ENCODE data around the gene KMO. TPM values are rescaled to one million over a fixed set of nuclear protein-coding genes. Genes with fewer than 3 reads are reported as not detected.

KMO gene
- total and polyA plus RNA-seq, 4 donors: 1.3 to 4.8 (median 2.3) TPM

GRCh38 chr1:241532864-241533263, 686 bp downstream of the KMO start:
- no peak for DNase-seq
- ATAC-seq (ENCODE audit: low FRiP score): no peak
- no peaks in the 10 kb centered on the region for H3K9me3 ChIP-seq (ENCODE audit: control insufficient read depth, low read length)
- no peaks in the 10 kb centered on the region for H3K4me1 ChIP-seq (ENCODE audit: control insufficient read depth in 1 of 2, insufficient read depth in 2 of 2, low read length in 2 of 2)
- no peaks in the 10 kb centered on the region for H3K27me3 ChIP-seq (ENCODE audit: control insufficient read depth in 1 of 2, insufficient read depth in 2 of 2, low read length in 1 of 2)
- no peak overlapping the region for H3K4me3 ChIP-seq (ENCODE audit: low read length in 2 of 2)
- no peaks in the 10 kb centered on the region for H3K36me3 ChIP-seq (ENCODE audit: control insufficient read depth in 1 of 2, insufficient read depth in 2 of 2, low read length in 1 of 2)
- 86 to 90% methylated on average over 7 of the region's 7 CpGs for WGBS, 2 donors
- H3K27ac ChIP-seq (ENCODE audit: low read depth in 1 of 2, low read length in 2 of 2): no peak overlapping the region
- intact Hi-C loops (cut with DNase I): loop anchor here (10.0 kb wide), 2 partner anchors 302 to 312 kb away; partner anchors contain the start of gene EXO1 (in 1 of the 2)

DNA sequence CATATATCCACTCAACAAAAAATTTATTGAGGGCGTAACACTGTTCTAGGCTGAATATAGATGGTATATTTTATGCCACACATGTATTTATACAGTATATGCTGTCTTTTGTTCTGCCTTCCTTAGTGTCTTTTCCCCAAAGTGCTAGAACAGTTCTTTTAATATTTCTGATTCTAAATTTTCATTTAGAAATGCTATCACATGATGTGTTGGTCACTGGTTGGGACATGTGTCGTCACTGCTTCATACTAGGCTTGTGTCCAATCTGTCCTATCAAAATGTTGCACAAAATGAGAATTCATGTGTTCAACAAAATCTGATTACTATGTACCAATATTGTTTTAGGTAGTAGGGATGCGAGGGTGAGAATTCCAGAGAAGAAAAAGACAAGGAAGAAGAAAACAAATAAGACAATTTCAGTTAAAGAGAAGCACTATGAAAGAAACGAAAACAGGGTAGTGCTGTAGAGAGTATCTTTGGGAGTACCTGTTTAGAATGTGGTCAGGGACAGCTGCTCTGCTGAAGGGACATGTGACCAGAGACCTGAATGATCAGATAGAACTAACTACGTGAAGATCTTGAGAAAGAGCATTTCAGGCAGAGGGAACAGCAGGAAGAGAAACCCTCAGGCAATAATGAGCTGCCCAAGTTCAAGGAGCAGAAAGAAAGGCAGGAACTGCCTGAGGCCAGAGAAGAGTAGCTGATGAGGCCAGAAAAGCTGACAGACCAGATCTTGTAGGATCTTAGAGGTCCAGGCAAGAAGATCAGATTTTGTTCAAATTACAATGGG, 1.3 kb downstream of the KMO start:
- no peaks in the 10 kb centered on the region for H3K9me3 ChIP-seq (ENCODE audit: control insufficient read depth, low read length)
- no peak overlapping the region for H3K4me3 ChIP-seq (ENCODE audit: low read length in 2 of 2)
- intact Hi-C loops (cut with DNase I): loop anchor here (10.0 kb wide), 2 partner anchors 301 to 311 kb away; partner anchors contain the start of gene EXO1 (in 1 of the 2)
- no peak for ATAC-seq (ENCODE audit: low FRiP score)
- DNase-seq: no peak
- WGBS, 2 donors: 76 to 77% methylated on average over 5 of the region's 5 CpGs
- H3K36me3 ChIP-seq (ENCODE audit: control insufficient read depth in 1 of 2, insufficient read depth in 2 of 2, low read length in 1 of 2): no peaks in the 10 kb centered on the region
- H3K27ac ChIP-seq (ENCODE audit: low read depth in 1 of 2, low read length in 2 of 2): no peak overlapping the region
- no peaks in the 10 kb centered on the region for H3K27me3 ChIP-seq (ENCODE audit: control insufficient read depth in 1 of 2, insufficient read depth in 2 of 2, low read length in 1 of 2)
- no peaks in the 10 kb centered on the region for H3K4me1 ChIP-seq (ENCODE audit: control insufficient read depth in 1 of 2, insufficient read depth in 2 of 2, low read length in 2 of 2)

GRCh38 chr1:241536304-241536703, 4.1 kb downstream of the KMO start:
- H3K4me1 ChIP-seq (ENCODE audit: control insufficient read depth in 1 of 2, insufficient read depth in 2 of 2, low read length in 2 of 2): no peaks in the 10 kb centered on the region
- intact Hi-C loops (cut with DNase I): loop anchor here (10.0 kb wide), 2 partner anchors 298 to 308 kb away; partner anchors contain the start of gene EXO1 (in 1 of the 2)
- ATAC-seq (ENCODE audit: low FRiP score): no peak
- 78 to 87% methylated on average over 1 of the region's 1 CpG for WGBS, 2 donors
- DNase-seq: no peak
- H3K9me3 ChIP-seq (ENCODE audit: control insufficient read depth, low read length): no peaks in the 10 kb centered on the region
- H3K27ac ChIP-seq (ENCODE audit: low read depth in 1 of 2, low read length in 2 of 2): no peak overlapping the region
- H3K4me3 ChIP-seq (ENCODE audit: low read length in 2 of 2): no peak overlapping the region
- no peaks in the 10 kb centered on the region for H3K27me3 ChIP-seq (ENCODE audit: control insufficient read depth in 1 of 2, insufficient read depth in 2 of 2, low read length in 1 of 2)
- no peaks in the 10 kb centered on the region for H3K36me3 ChIP-seq (ENCODE audit: control insufficient read depth in 1 of 2, insufficient read depth in 2 of 2, low read length in 1 of 2)

DNA sequence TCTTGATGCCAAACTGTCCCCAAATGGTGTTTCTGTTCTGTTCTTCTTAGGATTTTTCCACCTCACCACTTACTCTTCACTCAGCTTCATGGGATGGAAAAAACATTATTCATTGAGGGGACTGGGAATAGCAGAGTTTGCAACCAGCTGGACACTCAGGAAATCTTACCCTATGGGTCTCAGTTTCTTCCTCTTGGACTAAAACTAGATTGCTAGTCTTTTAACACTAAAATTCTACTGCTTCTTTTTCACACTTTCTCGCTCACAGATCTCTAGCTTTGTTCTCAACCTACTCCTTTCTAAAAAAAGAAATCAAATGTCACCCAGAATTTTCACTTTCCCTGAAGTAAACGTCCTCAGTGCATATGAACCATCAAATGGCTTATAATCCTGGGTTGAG, 4.8 kb downstream of the KMO start:
- Histone ChIP-seq H3K27me3 (ENCODE audit: control insufficient read depth in 1 of 2, insufficient read depth in 2 of 2, low read length in 1 of 2) (no peaks in the 10 kb centered on the region), H3K27ac (ENCODE audit: low read depth in 1 of 2, low read length in 2 of 2) (no peak overlapping the region), H3K4me3 (ENCODE audit: low read length in 2 of 2) (no peak overlapping the region), H3K4me1 (ENCODE audit: control insufficient read depth in 1 of 2, insufficient read depth in 2 of 2, low read length in 2 of 2) (no peaks in the 10 kb centered on the region), H3K9me3 (ENCODE audit: control insufficient read depth, low read length) (no peaks in the 10 kb centered on the region), H3K36me3 (ENCODE audit: control insufficient read depth in 1 of 2, insufficient read depth in 2 of 2, low read length in 1 of 2) (no peaks in the 10 kb centered on the region)
- ATAC-seq (ENCODE audit: low FRiP score): no peak
- no peak for DNase-seq
- intact Hi-C loops (cut with DNase I): loop anchor here (10.0 kb wide), 2 partner anchors 298 to 308 kb away; partner anchors contain the start of gene EXO1 (in 1 of the 2)
- 65 to 66% methylated on average over 2 of the region's 2 CpGs for WGBS, 2 donors

- Histone ChIP-seq H3K27me3 (ENCODE audit: control insufficient read depth in 1 of 2, insufficient read depth in 2 of 2, low read length in 1 of 2) (no peaks in the 10 kb centered on the region), H3K4me3 (ENCODE audit: low read length in 2 of 2) (no peak overlapping the region), H3K36me3 (ENCODE audit: control insufficient read depth in 1 of 2, insufficient read depth in 2 of 2, low read length in 1 of 2) (no peaks in the 10 kb centered on the region), H3K9me3 (ENCODE audit: control insufficient read depth, low read length) (no peaks in the 10 kb centered on the region), H3K27ac (ENCODE audit: low read depth in 1 of 2, low read length in 2 of 2) (no peak overlapping the region), H3K4me1 (ENCODE audit: control insufficient read depth in 1 of 2, insufficient read depth in 2 of 2, low read length in 2 of 2) (no peaks in the 10 kb centered on the region)
- no peak for DNase-seq
- no peak for ATAC-seq (ENCODE audit: low FRiP score)
- WGBS, 2 donors: 81 to 82% methylated on average over 7 of the region's 7 CpGs
- intact Hi-C loops (cut with DNase I): no loop called here
Observed at GRCh38 chr1:241542199-241542907, 10.2 kb downstream of the KMO start.

- H3K4me1 ChIP-seq (ENCODE audit: control insufficient read depth in 1 of 2, insufficient read depth in 2 of 2, low read length in 2 of 2): no peaks in the 10 kb centered on the region
- 23 to 48% methylated on average over 2 of the region's 2 CpGs for WGBS, 2 donors
- intact Hi-C loops (cut with DNase I): no loop called here
- DNase-seq (no peak), ATAC-seq (ENCODE audit: low FRiP score) (no peak)
- H3K9me3 ChIP-seq (ENCODE audit: control insufficient read depth, low read length): no peaks in the 10 kb centered on the region
- no peaks in the 10 kb centered on the region for H3K36me3 ChIP-seq (ENCODE audit: control insufficient read depth in 1 of 2, insufficient read depth in 2 of 2, low read length in 1 of 2)
- H3K4me3 ChIP-seq (ENCODE audit: low read length in 2 of 2): no peak overlapping the region
- no peak overlapping the region for H3K27ac ChIP-seq (ENCODE audit: low read depth in 1 of 2, low read length in 2 of 2)
- no peaks in the 10 kb centered on the region for H3K27me3 ChIP-seq (ENCODE audit: control insufficient read depth in 1 of 2, insufficient read depth in 2 of 2, low read length in 1 of 2)
Observed at GRCh38 chr1:241548008-241548407, 15.8 kb downstream of the KMO start.

DNA sequence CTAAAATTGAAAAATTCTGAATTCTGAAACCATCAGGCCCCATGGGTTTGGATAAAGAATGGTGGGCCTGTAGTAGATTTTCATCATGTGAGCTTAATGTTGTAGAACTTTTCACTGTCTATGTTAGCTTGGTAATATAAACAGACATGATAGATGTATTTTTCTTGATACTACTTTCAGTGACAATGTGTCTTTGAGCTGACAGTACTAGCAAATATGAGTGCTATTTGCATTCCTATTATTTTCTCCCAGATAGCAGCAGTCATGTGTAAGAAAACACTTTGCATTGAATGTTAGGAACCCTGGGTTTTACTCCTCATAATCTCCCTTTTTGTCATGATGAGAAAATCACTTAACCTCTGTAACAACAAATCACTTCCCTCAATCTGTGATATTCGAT, 18.1 kb downstream of the KMO start:
- Histone ChIP-seq H3K27ac (ENCODE audit: low read depth in 1 of 2, low read length in 2 of 2) (no peak overlapping the region), H3K27me3 (ENCODE audit: control insufficient read depth in 1 of 2, insufficient read depth in 2 of 2, low read length in 1 of 2) (no peaks in the 10 kb centered on the region), H3K4me3 (ENCODE audit: low read length in 2 of 2) (no peak overlapping the region), H3K4me1 (ENCODE audit: control insufficient read depth in 1 of 2, insufficient read depth in 2 of 2, low read length in 2 of 2) (no peaks in the 10 kb centered on the region), H3K36me3 (ENCODE audit: control insufficient read depth in 1 of 2, insufficient read depth in 2 of 2, low read length in 1 of 2) (no peaks in the 10 kb centered on the region), H3K9me3 (ENCODE audit: control insufficient read depth, low read length) (no peaks in the 10 kb centered on the region)
- DNase-seq (no peak), ATAC-seq (ENCODE audit: low FRiP score) (no peak)
- intact Hi-C loops (cut with DNase I): no loop called here
- 61 to 69% methylated on average over 1 of the region's 1 CpG for WGBS, 2 donors

GRCh38 chr1:241551759-241552638, 19.8 kb downstream of the KMO start:
- peak in 1 of 2 donors; percentile 76 for DNase-seq

More at GRCh38 chr1:241551759-241552638, 19.8 kb downstream of the KMO start:
- H3K27me3 ChIP-seq (ENCODE audit: control insufficient read depth in 1 of 2, insufficient read depth in 2 of 2, low read length in 1 of 2): no peaks in the 10 kb centered on the region
- no peaks in the 10 kb centered on the region for H3K36me3 ChIP-seq (ENCODE audit: control insufficient read depth in 1 of 2, insufficient read depth in 2 of 2, low read length in 1 of 2)
- H3K27ac ChIP-seq (ENCODE audit: low read depth in 1 of 2, low read length in 2 of 2): no peak overlapping the region
- no peaks in the 10 kb centered on the region for H3K4me1 ChIP-seq (ENCODE audit: control insufficient read depth in 1 of 2, insufficient read depth in 2 of 2, low read length in 2 of 2)
- 85 to 87% methylated on average over 22 of the region's 22 CpGs for WGBS, 2 donors
- no peak overlapping the region for H3K4me3 ChIP-seq (ENCODE audit: low read length in 2 of 2)
- H3K9me3 ChIP-seq (ENCODE audit: control insufficient read depth, low read length): no peaks in the 10 kb centered on the region
- ATAC-seq (ENCODE audit: low FRiP score): peak; percentile 74
- intact Hi-C loops (cut with DNase I): no loop called here
